DOHH2 (cell line): ENCODE data around the gene ST7.

Experiments
- H3F3A ChIP-seq: fragments of 200-600 bp; sonication (generic), shearing (Covaris generic); 2 replicates; pipeline ENCODE4 v1.6.0; 2016; ENCODE audit warnings: antibody characterized with exemption, mild to moderate bottlenecking; ENCODE audit not compliant: control insufficient read depth, insufficient read depth
- H3K27ac ChIP-seq: fragments of 200-600 bp; sonication (generic); 2 replicates; pipeline ENCODE4 v1.5.1; 2014; ENCODE audit warnings: low read depth, mild to moderate bottlenecking, low read length, moderate library complexity
- H3K27me3 ChIP-seq: fragments of 200-600 bp; sonication (generic); 2 replicates; pipeline ENCODE4 v1.6.1; 2014; ENCODE audit warnings: mild to moderate bottlenecking, low read length, mixed read lengths; ENCODE audit not compliant: control insufficient read depth
- H3K36me3 ChIP-seq: fragments of 200-600 bp; sonication (generic); 2 replicates; pipeline ENCODE4 v1.6.1; 2014; ENCODE audit warnings: mild to moderate bottlenecking, low read length, moderate library complexity, mixed read lengths; ENCODE audit not compliant: control insufficient read depth
- H3K4me1 ChIP-seq: fragments of 200-600 bp; sonication (generic); 2 replicates; pipeline ENCODE4 v1.6.1; 2014; ENCODE audit warnings: mild to moderate bottlenecking, low read length, mixed read lengths; ENCODE audit not compliant: control insufficient read depth
- H3K4me2 ChIP-seq: fragments of 200-600 bp; sonication (generic); 2 replicates; pipeline ENCODE4 v1.6.0; 2014; ENCODE audit warnings: mild to moderate bottlenecking, low read length, moderate library complexity
- H3K4me3 ChIP-seq: fragments of 200-600 bp; sonication (generic); 2 replicates; pipeline ENCODE4 v1.5.1; 2014; ENCODE audit warnings: mild to moderate bottlenecking, low read length, mixed read lengths
- H3K79me2 ChIP-seq: fragments of 200-600 bp; sonication (generic); 2 replicates; pipeline ENCODE4 v1.6.1; 2014; ENCODE audit warnings: mild to moderate bottlenecking, low read length, mixed read lengths; ENCODE audit not compliant: control insufficient read depth
- H3K9me2 ChIP-seq: fragments of 200-600 bp; sonication (generic); replicated peaks from 2 replicates; pipeline ENCODE4 v1.6.1; 2014; ENCODE audit warnings: mild to moderate bottlenecking, low read length, mixed read lengths; ENCODE audit not compliant: control insufficient read depth
- H3K9me3 ChIP-seq: fragments of 200-600 bp; sonication (generic); 2 replicates; pipeline ENCODE4 v1.6.1; 2014; ENCODE audit warnings: antibody characterized with exemption, low read length, mixed read lengths; ENCODE audit not compliant: control insufficient read depth, insufficient read depth
- H4K20me1 ChIP-seq: fragments of 200-600 bp; sonication (generic); 2 replicates; pipeline ENCODE4 v1.6.0; 2014; ENCODE audit warnings: low read depth, mild to moderate bottlenecking, antibody characterized with exemption, low read length, moderate library complexity; ENCODE audit not compliant: control insufficient read depth, insufficient read depth
- EZH2phosphoT487 ChIP-seq: fragments of 200-600 bp; sonication (generic); IDR thresholded peaks from 2 replicates; pipeline ENCODE4 v1.6.1; 2017; ENCODE audit warnings: borderline replicate concordance, mild to moderate bottlenecking, antibody characterized with exemption, low read length, moderate library complexity, mixed read lengths
- TF ChIP-seq, protein P1 (sequence below): fragments of 200-600 bp; sonication (generic); IDR thresholded peaks from one replicate; pipeline ENCODE4 v1.5.1; 2014; ENCODE audit warnings: antibody characterized with exemption, mild to moderate bottlenecking, low read depth, low read length; ENCODE audit not compliant: poor library complexity, severe bottlenecking

ST7 gene

GRCh38 chr7:117009705-117010361, 56.5 kb downstream of the ST7 start:
- Histone ChIP-seq H4K20me1 (no peaks in the 10 kb centered on the region), H3K9me2 (no peaks in the 10 kb centered on the region), H3F3A (no peaks in the 10 kb centered on the region), H3K4me2 (no peak overlapping the region), H3K79me2 (no peaks in the 10 kb centered on the region), H3K27me3 (no peaks in the 10 kb centered on the region), H3K27ac (no peak overlapping the region), H3K4me1 (peaks cover 9% of the 10 kb centered on the region), H3K36me3 (no peaks in the 10 kb centered on the region), H3K4me3 (no peak overlapping the region), H3K9me3 (no peaks in the 10 kb centered on the region)
- TF ChIP-seq, protein P1, sequence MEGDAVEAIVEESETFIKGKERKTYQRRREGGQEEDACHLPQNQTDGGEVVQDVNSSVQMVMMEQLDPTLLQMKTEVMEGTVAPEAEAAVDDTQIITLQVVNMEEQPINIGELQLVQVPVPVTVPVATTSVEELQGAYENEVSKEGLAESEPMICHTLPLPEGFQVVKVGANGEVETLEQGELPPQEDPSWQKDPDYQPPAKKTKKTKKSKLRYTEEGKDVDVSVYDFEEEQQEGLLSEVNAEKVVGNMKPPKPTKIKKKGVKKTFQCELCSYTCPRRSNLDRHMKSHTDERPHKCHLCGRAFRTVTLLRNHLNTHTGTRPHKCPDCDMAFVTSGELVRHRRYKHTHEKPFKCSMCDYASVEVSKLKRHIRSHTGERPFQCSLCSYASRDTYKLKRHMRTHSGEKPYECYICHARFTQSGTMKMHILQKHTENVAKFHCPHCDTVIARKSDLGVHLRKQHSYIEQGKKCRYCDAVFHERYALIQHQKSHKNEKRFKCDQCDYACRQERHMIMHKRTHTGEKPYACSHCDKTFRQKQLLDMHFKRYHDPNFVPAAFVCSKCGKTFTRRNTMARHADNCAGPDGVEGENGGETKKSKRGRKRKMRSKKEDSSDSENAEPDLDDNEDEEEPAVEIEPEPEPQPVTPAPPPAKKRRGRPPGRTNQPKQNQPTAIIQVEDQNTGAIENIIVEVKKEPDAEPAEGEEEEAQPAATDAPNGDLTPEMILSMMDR, result no peak
- no peak for TF ChIP-seq EZH2phosphoT487

DNA sequence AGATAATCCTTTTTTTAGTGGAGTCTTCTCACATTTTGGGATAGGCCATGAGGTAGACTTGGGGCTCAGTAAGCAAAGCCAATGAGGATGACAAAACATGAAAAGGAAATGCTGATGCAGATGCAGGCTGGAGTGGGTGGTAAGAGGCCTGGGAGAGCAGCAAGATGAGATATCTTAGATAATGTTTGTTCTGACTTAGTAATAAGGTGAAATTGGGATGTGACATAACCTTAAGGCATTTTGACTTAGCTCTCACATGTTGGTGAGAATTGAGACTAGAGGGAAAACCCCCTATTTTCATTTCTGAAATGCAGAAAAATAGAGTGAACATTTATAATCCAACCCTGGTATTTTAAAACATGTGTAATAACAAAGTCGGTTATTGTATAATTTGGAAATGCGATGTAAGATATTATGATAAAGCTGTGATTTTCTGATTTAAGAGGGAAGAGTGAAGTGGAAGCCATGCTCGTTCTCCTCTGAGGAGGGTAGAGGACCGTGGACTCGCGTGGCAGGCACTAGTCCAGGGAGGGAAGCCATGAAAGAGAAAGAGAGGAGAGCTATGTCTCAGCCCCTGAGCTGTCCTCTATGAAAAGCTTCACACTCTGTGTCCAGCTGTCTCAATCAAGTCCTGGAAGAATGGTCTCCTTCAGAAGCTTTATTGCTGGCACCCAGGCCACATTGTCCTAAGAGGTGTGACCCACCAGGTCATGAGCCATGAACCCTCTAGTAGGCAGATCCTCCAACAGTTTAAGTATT, 57.3 kb downstream of the ST7 start:
- no peak overlapping the region for H3K27ac ChIP-seq
- peaks cover 9% of the 10 kb centered on the region for H3K4me1 ChIP-seq
- no peaks in the 10 kb centered on the region for H3F3A ChIP-seq
- no peak overlapping the region for H3K4me3 ChIP-seq
- no peaks in the 10 kb centered on the region for H3K36me3 ChIP-seq
- H3K27me3 ChIP-seq, result no peaks in the 10 kb centered on the region
- H3K79me2 ChIP-seq, result no peaks in the 10 kb centered on the region
- H3K4me2 ChIP-seq, result no peak overlapping the region
- H4K20me1 ChIP-seq, result no peaks in the 10 kb centered on the region
- H3K9me2 ChIP-seq, result no peaks in the 10 kb centered on the region
- TF ChIP-seq EZH2phosphoT487, result no peak
- TF ChIP-seq, protein P1, result no peak
- no peaks in the 10 kb centered on the region for H3K9me3 ChIP-seq

GRCh38 chr7:117011419-117012260, 58.3 kb downstream of the ST7 start:
- Histone ChIP-seq H3K9me3 (no peaks in the 10 kb centered on the region), H3K4me2 (no peak overlapping the region), H4K20me1 (no peaks in the 10 kb centered on the region), H3K4me3 (no peak overlapping the region), H3F3A (no peaks in the 10 kb centered on the region), H3K27ac (no peak overlapping the region), H3K27me3 (no peaks in the 10 kb centered on the region), H3K4me1 (peaks cover 9% of the 10 kb centered on the region), H3K9me2 (no peaks in the 10 kb centered on the region), H3K79me2 (no peaks in the 10 kb centered on the region), H3K36me3 (no peaks in the 10 kb centered on the region)
- TF ChIP-seq EZH2phosphoT487, result no peak
- TF ChIP-seq, protein P1, result no peak
